ENCODE measurements around the gene CENPT. TPM values are rescaled to one million over a fixed set of nuclear protein-coding genes. Genes with fewer than 3 reads are reported as not detected.

Gene CENPT
- total RNA-seq, 1 donor from 2014 or later: 29.9 TPM

DNA sequence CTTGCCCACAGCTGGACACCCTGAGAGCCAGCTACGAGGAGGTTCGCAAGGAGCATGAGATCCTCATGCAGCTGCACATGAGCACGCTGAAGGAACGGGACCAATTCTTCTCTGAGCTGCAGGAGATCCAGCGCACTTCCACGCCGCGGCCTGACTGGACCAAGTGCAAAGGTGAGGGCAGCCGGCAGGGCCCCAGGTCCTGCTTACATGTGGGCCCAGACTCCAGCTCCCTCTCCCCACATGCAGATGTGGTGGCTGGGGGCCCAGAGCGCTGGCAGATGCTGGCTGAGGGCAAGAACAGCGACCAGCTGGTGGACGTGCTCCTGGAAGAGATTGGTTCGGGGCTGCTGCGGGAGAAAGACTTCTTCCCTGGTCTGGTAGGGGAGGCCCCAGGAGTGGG, 21.6 kb downstream of the CENPT start:
- DNase-seq (no peak), ATAC-seq (no peak)
- Histone ChIP-seq H3K27ac (no peak overlapping the region), H3K4me1 (no peaks in the 10 kb centered on the region), H3K27me3 (ENCODE audit: low read depth) (no peaks in the 10 kb centered on the region), H3K4me3 (no peak overlapping the region), H3K9me3 (no peaks in the 10 kb centered on the region), H3K36me3 (peaks cover 39% of the 10 kb centered on the region)
- TF ChIP-seq, protein P1, sequence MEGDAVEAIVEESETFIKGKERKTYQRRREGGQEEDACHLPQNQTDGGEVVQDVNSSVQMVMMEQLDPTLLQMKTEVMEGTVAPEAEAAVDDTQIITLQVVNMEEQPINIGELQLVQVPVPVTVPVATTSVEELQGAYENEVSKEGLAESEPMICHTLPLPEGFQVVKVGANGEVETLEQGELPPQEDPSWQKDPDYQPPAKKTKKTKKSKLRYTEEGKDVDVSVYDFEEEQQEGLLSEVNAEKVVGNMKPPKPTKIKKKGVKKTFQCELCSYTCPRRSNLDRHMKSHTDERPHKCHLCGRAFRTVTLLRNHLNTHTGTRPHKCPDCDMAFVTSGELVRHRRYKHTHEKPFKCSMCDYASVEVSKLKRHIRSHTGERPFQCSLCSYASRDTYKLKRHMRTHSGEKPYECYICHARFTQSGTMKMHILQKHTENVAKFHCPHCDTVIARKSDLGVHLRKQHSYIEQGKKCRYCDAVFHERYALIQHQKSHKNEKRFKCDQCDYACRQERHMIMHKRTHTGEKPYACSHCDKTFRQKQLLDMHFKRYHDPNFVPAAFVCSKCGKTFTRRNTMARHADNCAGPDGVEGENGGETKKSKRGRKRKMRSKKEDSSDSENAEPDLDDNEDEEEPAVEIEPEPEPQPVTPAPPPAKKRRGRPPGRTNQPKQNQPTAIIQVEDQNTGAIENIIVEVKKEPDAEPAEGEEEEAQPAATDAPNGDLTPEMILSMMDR (IDR thresholded peaks at IDR 0.05): no peak
- intact Hi-C loops (cut with DNase I): no loop called here

DNA sequence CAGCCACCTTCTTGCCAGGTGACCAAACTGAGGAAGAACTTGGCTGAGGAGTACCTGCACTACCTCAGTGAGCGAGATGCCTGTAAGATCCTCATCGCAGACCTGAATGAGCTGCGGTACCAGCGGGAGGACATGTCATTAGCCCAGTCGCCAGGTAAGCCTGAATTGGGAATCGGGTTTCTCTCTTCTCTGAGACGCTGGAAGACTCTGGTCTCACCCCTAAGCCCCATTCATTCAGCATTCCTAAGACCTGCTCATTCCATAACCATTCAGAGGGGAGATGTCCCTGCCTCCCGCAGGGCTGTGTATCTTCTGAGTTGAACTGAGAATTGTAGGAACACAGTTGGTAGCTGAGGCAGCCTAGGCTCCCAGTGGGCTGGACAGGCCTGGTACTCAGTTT, 22.4 kb downstream of the CENPT start:
- Histone ChIP-seq H3K4me1 (no peaks in the 10 kb centered on the region), H3K27ac (no peak overlapping the region), H3K27me3 (ENCODE audit: low read depth) (no peaks in the 10 kb centered on the region), H3K4me3 (no peak overlapping the region), H3K36me3 (peaks cover 31% of the 10 kb centered on the region), H3K9me3 (no peaks in the 10 kb centered on the region)
- DNase-seq (no peak), ATAC-seq (no peak)
- TF ChIP-seq, protein P1 (IDR thresholded peaks at IDR 0.05): no peak
- intact Hi-C loops (cut with DNase I): no loop called here

GRCh38 chr16:67822511-67822910, 25.0 kb downstream of the CENPT start:
- DNase-seq (no peak), ATAC-seq (no peak)
- Histone ChIP-seq H3K36me3 (peaks cover 7% of the 10 kb centered on the region), H3K4me3 (no peak overlapping the region), H3K4me1 (no peaks in the 10 kb centered on the region), H3K9me3 (no peaks in the 10 kb centered on the region), H3K27ac (no peak overlapping the region), H3K27me3 (ENCODE audit: low read depth) (no peaks in the 10 kb centered on the region)
- TF ChIP-seq, protein P1 (IDR thresholded peaks at IDR 0.05): no peak
- intact Hi-C loops (cut with DNase I): no loop called here

DNA sequence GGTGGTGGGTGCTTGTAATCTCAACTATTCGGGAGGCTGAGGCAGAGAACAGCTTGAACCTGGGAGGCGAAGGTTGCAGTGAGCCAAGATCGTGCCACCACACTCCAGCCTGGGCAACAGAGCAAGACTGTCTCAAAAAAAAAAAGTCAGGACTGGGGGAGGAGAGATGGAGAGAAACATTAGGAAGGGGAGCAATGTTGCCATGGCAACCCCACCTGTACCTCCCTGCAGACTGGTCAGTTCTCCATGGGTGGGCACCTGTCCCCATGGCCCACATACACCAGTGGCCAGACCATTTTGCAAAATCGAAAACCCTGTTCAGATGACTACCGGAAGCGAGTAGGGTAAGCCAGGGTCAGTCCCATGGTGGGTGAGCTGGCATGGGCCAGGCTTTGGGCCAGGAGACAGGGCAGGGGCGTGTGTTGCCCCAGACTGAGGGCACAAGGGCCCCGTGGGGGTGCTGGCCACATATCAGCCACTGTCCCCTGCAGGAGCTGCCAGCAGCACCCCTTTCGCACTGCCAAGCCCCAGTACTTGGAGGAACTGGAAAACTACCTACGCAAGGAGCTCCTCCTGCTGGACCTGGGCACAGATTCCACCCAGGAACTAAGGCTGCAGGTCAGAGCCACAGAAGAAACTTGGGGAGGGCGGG, 26.8 kb downstream of the CENPT start:
- no peaks in the 10 kb centered on the region for H3K27me3 ChIP-seq (ENCODE audit: low read depth)
- ATAC-seq: no peak
- H3K4me3 ChIP-seq: no peak overlapping the region
- H3K36me3 ChIP-seq: no peaks in the 10 kb centered on the region
- intact Hi-C loops (cut with DNase I): no loop called here
- peaks cover 11% of the 10 kb centered on the region for H3K4me1 ChIP-seq
- H3K9me3 ChIP-seq: no peaks in the 10 kb centered on the region
- TF ChIP-seq, protein P1 (IDR thresholded peaks at IDR 0.05): no peak
- DNase-seq: no peak
- H3K27ac ChIP-seq: no peak overlapping the region

GRCh38 chr16:67814567-67814966, 32.9 kb downstream of the CENPT start:
- ATAC-seq: no peak
- Histone ChIP-seq H3K4me1 (peaks cover 11% of the 10 kb centered on the region), H3K27ac (no peak overlapping the region), H3K9me3 (no peaks in the 10 kb centered on the region), H3K27me3 (ENCODE audit: low read depth) (no peaks in the 10 kb centered on the region), H3K4me3 (no peak overlapping the region), H3K36me3 (no peaks in the 10 kb centered on the region)
- no peak for DNase-seq
- intact Hi-C loops (cut with DNase I): no loop called here
- TF ChIP-seq, protein P1 (IDR thresholded peaks at IDR 0.05): no peak
